Epithelial cell of esophagus (primary cell): ENCODE data around the gene SLC5A1.

ENCODE experiments used
- DNase-seq: peaks from one replicate; pipeline ENCODE4 v3.0.0; 2010; ENCODE audit warnings: low read depth
- H3K4me3 ChIP-seq: 2 replicates; pipeline ENCODE4 v1.5.1; 2011; ENCODE audit warnings: mild to moderate bottlenecking, low read length, control low read depth
- TF ChIP-seq, protein P1 (sequence below): IDR thresholded peaks from 2 replicates; pipeline ENCODE4 v1.5.1; 2011; ENCODE audit warnings: low read depth, mild to moderate bottlenecking, low read length, control low read depth, inconsistent platforms; ENCODE audit not compliant: insufficient read depth; ENCODE audit errors: missing control alignments

Gene SLC5A1

GRCh38 chr22:32106930-32107329, 63.9 kb downstream of the SLC5A1 start:
- H3K4me3 ChIP-seq, result no peak overlapping the region
- TF ChIP-seq, protein P1, sequence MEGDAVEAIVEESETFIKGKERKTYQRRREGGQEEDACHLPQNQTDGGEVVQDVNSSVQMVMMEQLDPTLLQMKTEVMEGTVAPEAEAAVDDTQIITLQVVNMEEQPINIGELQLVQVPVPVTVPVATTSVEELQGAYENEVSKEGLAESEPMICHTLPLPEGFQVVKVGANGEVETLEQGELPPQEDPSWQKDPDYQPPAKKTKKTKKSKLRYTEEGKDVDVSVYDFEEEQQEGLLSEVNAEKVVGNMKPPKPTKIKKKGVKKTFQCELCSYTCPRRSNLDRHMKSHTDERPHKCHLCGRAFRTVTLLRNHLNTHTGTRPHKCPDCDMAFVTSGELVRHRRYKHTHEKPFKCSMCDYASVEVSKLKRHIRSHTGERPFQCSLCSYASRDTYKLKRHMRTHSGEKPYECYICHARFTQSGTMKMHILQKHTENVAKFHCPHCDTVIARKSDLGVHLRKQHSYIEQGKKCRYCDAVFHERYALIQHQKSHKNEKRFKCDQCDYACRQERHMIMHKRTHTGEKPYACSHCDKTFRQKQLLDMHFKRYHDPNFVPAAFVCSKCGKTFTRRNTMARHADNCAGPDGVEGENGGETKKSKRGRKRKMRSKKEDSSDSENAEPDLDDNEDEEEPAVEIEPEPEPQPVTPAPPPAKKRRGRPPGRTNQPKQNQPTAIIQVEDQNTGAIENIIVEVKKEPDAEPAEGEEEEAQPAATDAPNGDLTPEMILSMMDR, result no peak
- peak; percentile 61 for DNase-seq

DNA sequence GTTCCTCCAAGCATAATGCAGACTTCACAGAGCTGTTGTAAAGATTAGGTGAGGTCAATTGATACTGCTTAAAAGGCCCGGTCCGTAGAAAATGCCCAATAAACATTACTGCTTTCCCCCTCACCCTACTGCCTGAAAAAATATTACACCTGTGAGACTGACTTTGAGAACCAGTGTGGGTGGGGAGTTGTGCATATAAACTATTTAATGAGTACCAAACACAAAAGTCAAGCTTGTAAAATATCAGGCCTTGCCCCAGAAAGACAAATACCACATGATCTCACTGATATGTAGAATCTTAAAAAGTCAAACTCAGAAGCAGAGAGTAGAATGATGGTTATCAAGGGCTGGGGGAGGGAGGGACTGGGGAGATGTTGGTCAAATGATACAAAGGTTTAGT, 69.3 kb downstream of the SLC5A1 start:
- TF ChIP-seq, protein P1, result no peak
- no peak overlapping the region for H3K4me3 ChIP-seq
- no peak for DNase-seq

DNA sequence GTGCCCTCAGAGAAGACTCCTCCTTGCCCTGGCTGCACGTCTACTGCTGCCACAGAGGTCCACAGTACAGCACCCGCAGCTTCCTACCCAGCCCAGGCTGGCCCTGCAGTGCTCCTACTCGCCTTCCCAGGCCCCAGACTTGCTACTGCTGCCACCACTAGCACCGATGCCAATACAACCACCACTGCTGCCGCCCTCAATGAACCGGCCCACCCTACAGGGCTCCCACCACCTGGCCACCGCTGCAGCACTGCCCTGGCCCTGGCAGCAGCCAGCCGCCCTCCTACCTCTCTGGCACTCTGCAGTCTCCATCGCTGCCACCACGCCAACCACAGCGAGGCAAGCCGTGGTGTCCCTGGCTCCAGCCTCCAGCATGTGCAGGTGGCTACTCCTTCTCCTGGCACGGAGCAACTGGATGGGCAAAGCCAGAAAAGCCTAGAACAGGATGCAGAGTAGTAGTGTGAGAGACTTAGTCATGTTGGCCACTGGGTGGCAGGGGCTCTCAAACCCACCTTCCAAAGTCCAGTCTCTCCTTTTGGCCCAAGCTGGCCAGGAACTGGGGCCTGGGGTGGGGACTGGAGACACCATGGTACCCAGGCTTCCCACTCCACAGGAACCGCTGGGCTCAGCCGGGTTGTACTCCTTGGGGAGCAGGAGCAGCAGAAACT, 76.6 kb downstream of the SLC5A1 start:
- DNase-seq, result no peak
- TF ChIP-seq, protein P1, result no peak
- no peak overlapping the region for H3K4me3 ChIP-seq

DNA sequence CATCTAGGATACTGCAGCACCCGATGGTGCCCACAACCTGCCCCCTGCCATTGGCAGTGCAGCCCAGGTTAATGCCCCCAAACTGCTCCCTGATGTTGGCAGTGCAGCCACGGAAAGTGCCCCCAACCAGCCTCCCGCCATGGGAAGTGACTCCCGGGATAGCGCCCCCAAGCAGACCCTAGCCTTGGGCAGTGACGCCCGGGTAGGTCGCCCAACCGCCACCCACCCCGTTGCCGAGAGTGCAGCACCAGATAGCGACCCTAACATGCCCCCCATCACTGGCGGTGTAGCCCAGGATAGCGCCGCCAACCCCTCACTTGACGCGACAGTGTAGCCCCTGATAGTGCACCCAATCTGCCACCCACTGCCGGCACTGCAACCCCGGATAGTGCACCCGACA, 77.5 kb downstream of the SLC5A1 start:
- TF ChIP-seq, protein P1, result no peak
- H3K4me3 ChIP-seq, result no peak overlapping the region
- no peak for DNase-seq

DNA sequence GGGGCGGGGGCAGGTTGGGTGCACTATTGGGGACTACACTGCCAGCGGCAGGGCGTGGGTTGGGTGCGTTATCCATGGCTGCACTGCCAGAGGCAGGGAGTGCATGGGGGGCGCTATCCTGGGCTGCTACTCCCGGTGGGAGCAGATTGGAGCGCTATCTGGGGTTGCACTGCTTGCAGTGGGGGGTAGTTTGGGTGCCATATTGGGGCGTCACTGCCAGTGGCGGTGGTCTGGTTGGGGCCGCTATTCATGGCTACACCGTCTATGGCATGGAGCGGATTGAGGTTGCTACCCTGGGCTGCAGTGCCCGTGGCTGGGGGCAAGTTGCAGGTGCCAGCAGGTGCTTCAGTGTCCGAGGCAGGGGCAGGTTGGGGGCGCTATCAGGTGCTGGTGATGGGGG, 79.8 kb downstream of the SLC5A1 start:
- TF ChIP-seq, protein P1, result no peak
- no peak for DNase-seq
- no peak overlapping the region for H3K4me3 ChIP-seq

GRCh38 chr22:32123657-32124056, 80.6 kb downstream of the SLC5A1 start:
- DNase-seq, result no peak
- no peak overlapping the region for H3K4me3 ChIP-seq
- TF ChIP-seq, protein P1, result peak; percentile 20

GRCh38 chr22:32127904-32128303, 84.8 kb downstream of the SLC5A1 start:
- no peak for DNase-seq
- TF ChIP-seq, protein P1, result no peak

More at GRCh38 chr22:32127904-32128303, 84.8 kb downstream of the SLC5A1 start:
- no peak overlapping the region for H3K4me3 ChIP-seq
